ENCODE results near the gene NAT9. TPM values are rescaled to one million over a fixed set of nuclear protein-coding genes. Genes with fewer than 3 reads are reported as not detected.

NAT9 gene
- total and polyA plus RNA-seq, 2 donors (not counting 1 experiment from before 2014, with no cell fraction given): 66.6 to 73.6 TPM

- Histone ChIP-seq H2AFZ (ENCODE audit: insufficient read depth, low read depth, low read length, poor library complexity, severe bottlenecking) (no peak overlapping the region), H3K4me3 (ENCODE audit: control extremely low read depth in 1 of 5, extremely low read depth in 1 of 5, insufficient read depth in 1 of 5, low read depth in 2 of 5, low read length in 4 of 5) (no peak overlapping the region), H3K9ac (ENCODE audit: low read length) (no peak overlapping the region), H3K27me3 (replicated peaks in 1 of 4; ENCODE audit: control extremely low read depth in 1 of 4, control insufficient read depth in 3 of 4, insufficient read depth in 4 of 4, low read length in 3 of 4) (peaks cover 0 to 4% (median 0%) of the 10 kb centered on the region in 4 experiments), H3K9me3 (ENCODE audit: control extremely low read depth in 1 of 3, control insufficient read depth in 2 of 3, insufficient read depth in 1 of 3, low read length in 2 of 3) (no peaks in the 10 kb centered on the region), H3K4me2 (replicated peaks; ENCODE audit: low read depth, low read length, poor library complexity, severe bottlenecking) (no peak overlapping the region), H4K20me1 (ENCODE audit: control insufficient read depth, insufficient read depth, low read length, poor library complexity, severe bottlenecking) (no peaks in the 10 kb centered on the region), H3K27ac (ENCODE audit: low read length in 2 of 2) (no peak overlapping the region), H3K4me1 (ENCODE audit: control insufficient read depth in 2 of 2, insufficient read depth in 2 of 2, low read length in 2 of 2) (peaks cover 0 to 8% of the 10 kb centered on the region in 2 donors), H3K79me2 (ENCODE audit: control insufficient read depth, insufficient read depth, low read length) (no peaks in the 10 kb centered on the region), H3K36me3 (replicated peaks in 1 of 2; ENCODE audit: control extremely low read depth in 1 of 2, control insufficient read depth in 1 of 2, extremely low read depth in 1 of 2, insufficient read depth in 2 of 2, low read length in 1 of 2) (no peaks in the 10 kb centered on the region)
- ChIA-PET POLR2A (interaction anchor here (0.6 kb wide), 1 partner anchor 15 kb away, joined by 3 read pairs; no protein-coding TSS in a partner anchor), CTCF (interaction anchor here (0.9 to 3.8 kb wide), 3 partner anchors 13 to 67 kb away, joined by 3 to 25 read pairs (median 8); partner anchors contain the start of gene RAB37)
- Mint-ChIP-seq H3K4me1 (no peaks in the 10 kb centered on the region), H3K27me3 (peaks cover 6% of the 10 kb centered on the region), H3K4me3 (no peak overlapping the region), H3K9me3 (ENCODE audit: insufficient read depth) (no peaks in the 10 kb centered on the region), H3K27ac (no peak overlapping the region)
- 72% methylated on average over 5 of the region's 5 CpGs for WGBS (ENCODE audit: insufficient coverage)
- intact Hi-C loops (cut with micrococcal nuclease): no loop called here
- TF ChIP-seq CTCF (IDR thresholded peaks at IDR 0.05): no peak
- ATAC-seq (ENCODE audit: low read depth): no peak
- no peak for DNase-seq
Measured at GRCh38 chr17:74723891-74724290, 52.3 kb downstream of the NAT9 start.

- DNase-seq (no peak), ATAC-seq (ENCODE audit: low read depth) (no peak)
- 100% methylated on average over 1 of the region's 4 CpGs for WGBS (ENCODE audit: insufficient coverage)
- CTCF ChIA-PET: interaction anchor here (1.2 kb wide), 1 partner anchor 13 kb away, joined by 5 read pairs; no protein-coding TSS in a partner anchor
- H3K27ac Mint-ChIP-seq: no peak overlapping the region
- no peak for TF ChIP-seq CTCF (IDR thresholded peaks at IDR 0.05)
- TF ChIP-seq EZH2 (IDR thresholded peaks at IDR 0.05; ENCODE audit: borderline replicate concordance, insufficient read depth, low read depth, low read length, poor library complexity, severe bottlenecking): no peak
- no peaks in the 10 kb centered on the region for H3K4me1 Mint-ChIP-seq
- H3K27me3 Mint-ChIP-seq: peaks cover 6% of the 10 kb centered on the region
- H3K9ac ChIP-seq (ENCODE audit: low read length): no peak overlapping the region
- H3K9me3 Mint-ChIP-seq (ENCODE audit: insufficient read depth): no peaks in the 10 kb centered on the region
- H3K79me2 ChIP-seq (ENCODE audit: control insufficient read depth, insufficient read depth, low read length): no peaks in the 10 kb centered on the region
- H4K20me1 ChIP-seq (ENCODE audit: control insufficient read depth, insufficient read depth, low read length, poor library complexity, severe bottlenecking): no peaks in the 10 kb centered on the region
- H3K4me3 Mint-ChIP-seq: no peak overlapping the region
- H3K4me2 ChIP-seq (replicated peaks; ENCODE audit: low read depth, low read length, poor library complexity, severe bottlenecking): no peak overlapping the region
- POLR2A ChIA-PET: no interaction called here
- peaks cover 0 to 8% of the 10 kb centered on the region in 2 donors for H3K4me1 ChIP-seq (ENCODE audit: control insufficient read depth in 2 of 2, insufficient read depth in 2 of 2, low read length in 2 of 2)
- H2AFZ ChIP-seq (ENCODE audit: insufficient read depth, low read depth, low read length, poor library complexity, severe bottlenecking): no peak overlapping the region
- no peaks in the 10 kb centered on the region for H3K36me3 ChIP-seq (replicated peaks in 1 of 2; ENCODE audit: control extremely low read depth in 1 of 2, control insufficient read depth in 1 of 2, extremely low read depth in 1 of 2, insufficient read depth in 2 of 2, low read length in 1 of 2)
- intact Hi-C loops (cut with micrococcal nuclease): no loop called here
- H3K27me3 ChIP-seq (replicated peaks in 1 of 4; ENCODE audit: control extremely low read depth in 1 of 4, control insufficient read depth in 3 of 4, insufficient read depth in 4 of 4, low read length in 3 of 4): peaks cover 0 to 4% (median 0%) of the 10 kb centered on the region in 4 experiments
- H3K4me3 ChIP-seq (ENCODE audit: control extremely low read depth in 1 of 5, extremely low read depth in 1 of 5, insufficient read depth in 1 of 5, low read depth in 2 of 5, low read length in 4 of 5): no peak overlapping the region
- H3K9me3 ChIP-seq (ENCODE audit: control extremely low read depth in 1 of 3, control insufficient read depth in 2 of 3, insufficient read depth in 1 of 3, low read length in 2 of 3): no peaks in the 10 kb centered on the region
- no peak overlapping the region for H3K27ac ChIP-seq (ENCODE audit: low read length in 2 of 2)
Measured at GRCh38 chr17:74722782-74723181, 53.4 kb downstream of the NAT9 start.

Other genes starting within 250 kb of the NAT9 start
- 0.12 TPM in 1 of 2 replicates, not detected in the other for gene CD300LB, start 244.9 kb downstream of the NAT9 start, total RNA-seq
- gene CD300LB, start 244.9 kb downstream of the NAT9 start, polyA plus RNA-seq: 0.33 and 0.39 TPM in 2 replicates
- gene CD300C, start 230.2 kb downstream of the NAT9 start, total RNA-seq: 0.19 and 0.74 TPM in 2 replicates
- 0.22 and 0.72 TPM in 2 replicates for gene CD300C, start 230.2 kb downstream of the NAT9 start, polyA plus RNA-seq
- gene CD300H, start 208.8 kb downstream of the NAT9 start, total RNA-seq: not detected in 2 replicates
- 0.58 and 0.98 TPM in 2 replicates for gene CD300H, start 208.8 kb downstream of the NAT9 start, polyA plus RNA-seq
- not detected in 2 replicates for gene CD300LD, start 184.1 kb downstream of the NAT9 start, total RNA-seq
- gene CD300LD, start 184.1 kb downstream of the NAT9 start, polyA plus RNA-seq: not detected in 2 replicates
- gene CD300E, start 152.6 kb downstream of the NAT9 start, total RNA-seq: 0.10 TPM in 1 of 2 replicates, not detected in the other
- gene CD300E, start 152.6 kb downstream of the NAT9 start, polyA plus RNA-seq: 0.92 and 1.4 TPM in 2 replicates
- 0.52 and 1.0 TPM in 2 replicates for gene CD300LF, start 63.4 kb downstream of the NAT9 start, total RNA-seq
- 1.1 and 1.2 TPM in 2 replicates for gene CD300LF, start 63.4 kb downstream of the NAT9 start, polyA plus RNA-seq
- 76.0 and 76.8 TPM in 2 replicates for gene RAB37, start 39.1 kb downstream of the NAT9 start, total RNA-seq
- gene RAB37, start 39.1 kb downstream of the NAT9 start, polyA plus RNA-seq: 67.6 and 81.9 TPM in 2 replicates
- gene NHERF1, start 27.7 kb downstream of the NAT9 start, total RNA-seq: 69.5 and 81.8 TPM in 2 replicates
- gene NHERF1, start 27.7 kb downstream of the NAT9 start, polyA plus RNA-seq: 45.0 and 56.2 TPM in 2 replicates
- not detected in 2 replicates for gene GRIN2C, start 83.5 kb upstream of the NAT9 start, total RNA-seq
- gene GRIN2C, start 83.5 kb upstream of the NAT9 start, polyA plus RNA-seq: 0.03 TPM in 1 of 2 replicates, not detected in the other
- gene FDXR, start 96.6 kb upstream of the NAT9 start, total RNA-seq: 6.7 and 7.0 TPM in 2 replicates
- gene FDXR, start 96.6 kb upstream of the NAT9 start, polyA plus RNA-seq: 4.6 TPM in 2 replicates
- gene FADS6, start 117.3 kb upstream of the NAT9 start, total RNA-seq: not detected in 2 replicates
- not detected in 2 replicates for gene FADS6, start 117.3 kb upstream of the NAT9 start, polyA plus RNA-seq
- gene USH1G, start 146.9 kb upstream of the NAT9 start, total RNA-seq: not detected in 2 replicates
- not detected in 2 replicates for gene USH1G, start 146.9 kb upstream of the NAT9 start, polyA plus RNA-seq
- not detected in 2 replicates for gene OTOP2, start 147.9 kb upstream of the NAT9 start, total RNA-seq
- gene OTOP2, start 147.9 kb upstream of the NAT9 start, polyA plus RNA-seq: not detected in 2 replicates
- not detected in 2 replicates for gene OTOP3, start 159.6 kb upstream of the NAT9 start, total RNA-seq
- not detected in 2 replicates for gene OTOP3, start 159.6 kb upstream of the NAT9 start, polyA plus RNA-seq
- 1.7 and 3.9 TPM in 2 replicates for gene HID1, start 196.4 kb upstream of the NAT9 start, total RNA-seq
- 4.0 and 6.3 TPM in 2 replicates for gene HID1, start 196.4 kb upstream of the NAT9 start, polyA plus RNA-seq
- gene CDR2L, start 211.3 kb upstream of the NAT9 start, total RNA-seq: not detected in 2 replicates
- 0.03 and 0.07 TPM in 2 replicates for gene CDR2L, start 211.3 kb upstream of the NAT9 start, polyA plus RNA-seq
- 20.8 and 23.3 TPM in 2 replicates for gene MRPL58, start 236.3 kb upstream of the NAT9 start, total RNA-seq
- 20.4 and 21.6 TPM in 2 replicates for gene MRPL58, start 236.3 kb upstream of the NAT9 start, polyA plus RNA-seq

Data from B cell (primary cell).